Uterus (tissue), 2 donors: Measurements from ENCODE around the gene NFATC4.

ENCODE experiments used
- CTCF ChIP-seq, 4 experiments: fragments of 200-600 bp in 2 of 4; fragments of 450-650 bp in 2 of 4; sonication (generic) in 2 of 4; IDR thresholded peaks; one replicate each; pipeline ENCODE4 v1.5.1; 2016 to 2019; ENCODE audit warnings: antibody characterized with exemption in 4 of 4, mild to moderate bottlenecking in 2 of 4, moderate library complexity in 1 of 4
- POLR2A ChIP-seq, 2 donors: fragments of 450-650 bp; IDR thresholded peaks; one replicate each; pipeline ENCODE4 v1.6.1; 2016; ENCODE audit warnings: antibody characterized with exemption in 2 of 2, mild to moderate bottlenecking in 1 of 2, moderate library complexity in 1 of 2

- TF ChIP-seq CTCF (IDR thresholded peaks at IDR 0.05) (no peak), POLR2A (IDR thresholded peaks at IDR 0.05) (no peak)
These were observed 4.9 kb downstream of the NFATC4 start for GRCh38 chr14:24372701-24373416.
